NB4 (cell line): Measurements from ENCODE around the gene SLC4A7.

Experiments used
- DNase-seq: peaks from one replicate; pipeline ENCODE4 v3.0.0; 2010; ENCODE audit warnings: low read depth
- H3K4me3 ChIP-seq: one replicate; pipeline ENCODE4 v1.5.1; 2011; ENCODE audit warnings: mild to moderate bottlenecking, low read depth, low read length, moderate library complexity
- CTCF ChIP-seq: IDR thresholded peaks from one replicate; pipeline ENCODE4 v1.5.1; 2012; ENCODE audit warnings: low read depth, low read length
- MYC ChIP-seq: IDR thresholded peaks from 2 replicates; pipeline ENCODE4 v1.6.1; 2011; ENCODE audit warnings: low read depth, low read length
- POLR2A ChIP-seq: IDR thresholded peaks from 2 replicates; pipeline ENCODE4 v1.6.1; 2011; ENCODE audit warnings: mild to moderate bottlenecking; ENCODE audit not compliant: insufficient read length; ENCODE audit errors: extremely low read depth
- TF ChIP-seq, protein P1 (sequence below): IDR thresholded peaks from 2 replicates; pipeline ENCODE4 v1.6.1; 2011; ENCODE audit warnings: low read depth, low read length

SLC4A7 gene

GRCh38 chr3:27345493-27345892 is 138.7 kb downstream of the SLC4A7 start:
- no peak overlapping the region for H3K4me3 ChIP-seq
- DNase-seq = peak; percentile 61
- TF ChIP-seq MYC = peak; percentile 29; the same call in 1 of the 2 replicates
- no peak for TF ChIP-seq POLR2A

DNA sequence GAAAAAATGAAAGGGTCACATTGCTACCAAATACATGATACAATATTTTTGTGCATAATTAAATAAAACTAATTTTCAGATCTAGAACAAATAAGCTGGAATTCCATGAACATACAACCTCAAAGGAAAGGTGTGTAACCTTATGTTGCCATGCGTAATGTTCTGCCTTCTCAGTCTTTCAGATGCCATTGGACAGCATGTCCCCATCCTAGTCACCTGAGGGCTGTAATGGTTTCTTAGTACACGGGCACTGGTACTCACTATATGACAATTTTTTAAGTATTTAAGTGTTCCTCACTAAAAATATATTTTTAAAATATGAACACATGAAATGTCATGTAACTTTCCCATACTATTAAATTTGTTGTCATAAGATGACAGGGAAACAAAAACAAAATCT is 139.1 kb downstream of the SLC4A7 start:
- H3K4me3 ChIP-seq = no peak overlapping the region
- no peak for DNase-seq
- TF ChIP-seq POLR2A (no peak), MYC (no peak), CTCF (no peak)
- TF ChIP-seq, protein P1, sequence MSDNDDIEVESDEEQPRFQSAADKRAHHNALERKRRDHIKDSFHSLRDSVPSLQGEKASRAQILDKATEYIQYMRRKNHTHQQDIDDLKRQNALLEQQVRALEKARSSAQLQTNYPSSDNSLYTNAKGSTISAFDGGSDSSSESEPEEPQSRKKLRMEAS = no peak

DNA sequence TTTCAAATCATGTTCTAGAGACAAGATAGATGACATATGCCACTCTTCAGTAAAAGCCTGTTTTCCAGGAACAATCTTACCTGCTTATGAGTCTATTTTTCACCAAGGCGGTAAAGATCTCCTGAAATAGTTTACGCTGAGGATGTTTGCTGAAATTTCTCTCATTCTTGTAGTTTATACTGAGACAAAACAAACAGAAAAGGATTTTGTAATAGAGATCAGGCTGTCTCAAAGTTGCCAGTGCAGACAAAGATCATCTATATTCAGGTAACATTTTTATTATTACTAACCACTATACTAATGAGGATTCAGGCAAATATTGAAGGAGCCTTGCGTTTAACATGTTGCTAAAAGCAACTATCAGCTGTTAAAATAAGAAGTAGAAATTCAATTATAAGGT is 140.0 kb downstream of the SLC4A7 start:
- no peak for DNase-seq
- TF ChIP-seq POLR2A = no peak
- TF ChIP-seq CTCF = no peak
- TF ChIP-seq, protein P1 = no peak
- TF ChIP-seq MYC = no peak
- no peak overlapping the region for H3K4me3 ChIP-seq

DNA sequence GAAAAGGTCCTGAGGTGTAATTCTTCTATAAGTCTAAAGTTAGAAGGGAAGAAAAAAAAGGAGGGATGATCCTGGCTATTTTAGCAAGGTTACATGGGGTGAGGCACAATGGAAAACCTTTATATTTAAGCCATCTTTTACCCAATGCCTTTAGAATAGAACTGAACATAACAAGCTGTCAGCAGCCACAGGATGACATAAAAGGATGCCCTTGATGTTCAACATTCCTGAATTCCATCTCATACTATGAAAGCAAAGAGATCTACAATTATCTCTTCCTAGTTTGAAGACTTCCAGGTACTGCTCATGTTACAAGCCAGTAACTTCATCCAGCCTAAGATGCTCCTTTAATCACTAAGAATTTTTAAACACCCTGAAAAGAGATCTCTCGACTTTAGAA is 141.9 kb downstream of the SLC4A7 start:
- no peak overlapping the region for H3K4me3 ChIP-seq
- DNase-seq = no peak
- TF ChIP-seq MYC (no peak), POLR2A (no peak), CTCF (no peak)
- TF ChIP-seq, protein P1 = no peak

DNA sequence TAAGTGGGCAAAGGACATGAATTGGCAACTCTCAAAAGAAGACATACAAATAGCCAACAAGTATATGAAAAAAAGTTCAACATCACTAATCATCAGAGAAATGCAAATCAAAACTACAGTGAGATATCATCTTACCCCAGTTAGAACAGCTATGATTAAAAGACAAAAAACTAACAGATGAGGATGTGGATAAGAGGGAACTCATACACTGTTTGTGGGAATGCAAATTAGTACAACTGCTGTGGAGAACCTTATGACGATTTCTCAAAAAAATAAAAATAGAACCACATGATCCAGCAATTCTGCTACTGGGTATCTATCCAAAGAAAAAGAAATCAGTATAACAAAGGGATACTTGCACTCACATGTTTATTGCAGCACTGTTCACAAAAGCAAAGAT is 143.7 kb downstream of the SLC4A7 start:
- TF ChIP-seq CTCF = no peak
- no peak for TF ChIP-seq MYC
- TF ChIP-seq, protein P1 = no peak
- TF ChIP-seq POLR2A = no peak
- DNase-seq = no peak
- no peak overlapping the region for H3K4me3 ChIP-seq

DNA sequence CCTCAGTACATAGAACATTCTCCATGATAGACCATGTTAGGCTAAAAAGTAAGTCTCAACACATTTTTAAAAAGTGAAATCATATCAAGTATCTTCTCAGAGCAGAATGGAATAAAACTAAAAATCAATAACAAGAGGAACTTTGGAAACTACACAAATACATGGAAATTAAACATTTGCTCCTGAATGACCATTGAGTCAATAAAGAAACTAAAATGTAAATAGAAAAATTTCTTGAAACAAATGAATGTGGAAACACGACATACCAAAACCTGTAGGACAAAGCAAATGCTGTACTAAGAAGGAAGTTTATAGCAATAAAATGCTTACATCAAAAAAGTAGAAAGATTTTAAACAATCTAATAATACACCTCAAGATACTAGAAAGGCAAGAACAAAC is 148.6 kb downstream of the SLC4A7 start:
- DNase-seq = no peak

More for the DNA sequence above, 148.6 kb downstream of the SLC4A7 start:
- TF ChIP-seq CTCF (no peak), POLR2A (no peak), MYC (no peak)
- TF ChIP-seq, protein P1 = no peak
- H3K4me3 ChIP-seq = no peak overlapping the region
